HT-29 (cell line): ENCODE data around the gene PHLDA1. TPM values are rescaled to one million over a fixed set of nuclear protein-coding genes. Genes with fewer than 3 reads are reported as not detected.
"Not testable (repeated sequence)": the region's sequence is repeated elsewhere in the genome, so short reads cannot be mapped to it uniquely, and the experiment has no call there.

Experiments
- DNase-seq: peaks from one replicate; pipeline ENCODE4 v3.0.0-alpha.2; 2015; ENCODE audit warnings: low spot score
- total RNA-seq: library from RNA; depleted of rRNA; stranded (reverse); fragments of >200 nt; shearing (Covaris generic); gene quantifications from 2 replicates; pipeline ENCODE4 v1.2.3, GENCODE V29; 2014

PHLDA1 gene
- total RNA-seq, 1 experiment from 2014 or later, result 41.7 TPM

- peak; percentile 34 for DNase-seq
Observed at GRCh38 chr12:76018672-76019071, 12.9 kb downstream of the PHLDA1 start.

- DNase-seq, result peak; percentile 33
Observed at GRCh38 chr12:76018111-76018510, 13.5 kb downstream of the PHLDA1 start.

- DNase-seq, result no peak
Observed at GRCh38 chr12:76014007-76014406, 17.6 kb downstream of the PHLDA1 start.

- no peak for DNase-seq
Observed at GRCh38 chr12:76013603-76014002, 18.0 kb downstream of the PHLDA1 start.

GRCh38 chr12:76012644-76013043 lies 18.9 kb downstream of the PHLDA1 start:
- DNase-seq, result no peak

GRCh38 chr12:76010732-76011458 lies 20.7 kb downstream of the PHLDA1 start:
- no peak for DNase-seq

- DNase-seq, result no peak
Observed at GRCh38 chr12:76008428-76008827, 23.1 kb downstream of the PHLDA1 start.

GRCh38 chr12:76007640-76008039 lies 23.9 kb downstream of the PHLDA1 start:
- no peak for DNase-seq

- DNase-seq, result no peak
Observed at GRCh38 chr12:76006028-76006925, 25.3 kb downstream of the PHLDA1 start.

GRCh38 chr12:76003355-76003638 lies 28.3 kb downstream of the PHLDA1 start:
- DNase-seq, result no peak

- no peak for DNase-seq
Observed at GRCh38 chr12:76002598-76003354, 28.8 kb downstream of the PHLDA1 start.

- no peak for DNase-seq
Observed at GRCh38 chr12:75998292-75999063, 33.1 kb downstream of the PHLDA1 start.

- DNase-seq, result no peak
Observed at GRCh38 chr12:75997658-75998057, 33.9 kb downstream of the PHLDA1 start.

- DNase-seq, result no peak
Observed at GRCh38 chr12:75996861-75997447, 34.6 kb downstream of the PHLDA1 start.

- DNase-seq, result no peak
Observed at GRCh38 chr12:75995691-75996090, 35.9 kb downstream of the PHLDA1 start.

GRCh38 chr12:75994069-75994740 lies 37.4 kb downstream of the PHLDA1 start:
- no peak for DNase-seq

- no peak for DNase-seq
Observed at GRCh38 chr12:75991753-75992152, 39.8 kb downstream of the PHLDA1 start.

GRCh38 chr12:75990189-75990912 lies 41.2 kb downstream of the PHLDA1 start:
- peak; percentile 36 for DNase-seq

- not testable (repeated sequence) for DNase-seq
Observed at GRCh38 chr12:75987709-75988108, 43.9 kb downstream of the PHLDA1 start.
